Skeletal muscle cell (primary cell): ENCODE results near the gene CFAP99.

Experiments
- DNase-seq: peaks from one replicate; pipeline ENCODE4 v3.0.0-alpha.2; 2010; ENCODE audit warnings: low read depth
- H3K4me3 ChIP-seq: 2 replicates; pipeline ENCODE4 v1.5.1; 2011; ENCODE audit warnings: low read depth, mild to moderate bottlenecking, control low read depth, low read length, moderate library complexity

CFAP99 gene

GRCh38 chr4:2408401-2408958 lies 10.3 kb upstream of the CFAP99 start:
- no peak for DNase-seq
- no peak overlapping the region for H3K4me3 ChIP-seq

- H3K4me3 ChIP-seq: no peak overlapping the region
- DNase-seq: no peak
Observed at GRCh38 chr4:2408976-2409375, 9.8 kb upstream of the CFAP99 start.

GRCh38 chr4:2409381-2409783 lies 9.4 kb upstream of the CFAP99 start:
- H3K4me3 ChIP-seq: no peak overlapping the region
- no peak for DNase-seq

- no peak overlapping the region for H3K4me3 ChIP-seq
Observed at GRCh38 chr4:2411786-2412510, 6.8 kb upstream of the CFAP99 start.

GRCh38 chr4:2412534-2412884 lies 6.2 kb upstream of the CFAP99 start:
- peak overlapping the region; percentile 21 for H3K4me3 ChIP-seq
- DNase-seq: no peak

More at GRCh38 chr4:2411786-2412510, 6.8 kb upstream of the CFAP99 start:
- no peak for DNase-seq

- H3K4me3 ChIP-seq: peak overlapping the region; percentile 21
- peak; percentile 60 for DNase-seq
Observed at GRCh38 chr4:2412885-2413716, 5.7 kb upstream of the CFAP99 start.

GRCh38 chr4:2413821-2414610 lies 4.7 kb upstream of the CFAP99 start:
- H3K4me3 ChIP-seq: no peak overlapping the region
- no peak for DNase-seq

GRCh38 chr4:2415213-2415612 lies 3.5 kb upstream of the CFAP99 start:
- H3K4me3 ChIP-seq: no peak overlapping the region
- no peak for DNase-seq

GRCh38 chr4:2415881-2416563 lies 2.7 kb upstream of the CFAP99 start:
- DNase-seq: no peak
- H3K4me3 ChIP-seq: no peak overlapping the region

GRCh38 chr4:2416564-2417225 lies 2.1 kb upstream of the CFAP99 start:
- no peak for DNase-seq
- peak overlapping the region; percentile 38 for H3K4me3 ChIP-seq

GRCh38 chr4:2417226-2417764 lies 1.5 kb upstream of the CFAP99 start:
- DNase-seq: no peak
- peak overlapping the region; percentile 60 for H3K4me3 ChIP-seq

- DNase-seq: no peak
- peak within 1 kb of the TSS; percentile 60 for H3K4me3 ChIP-seq
Observed at GRCh38 chr4:2417765-2418649, 748 bp upstream of the CFAP99 start, which contains the start of gene ZFYVE28. Gene ZFYVE28 (minus strand): TSS chr4:2418645. CDS start chr4:2418323, 322 bp downstream.

GRCh38 chr4:2419814-2420213 lies 1.1 kb downstream of the CFAP99 start:
- no peak overlapping the region for H3K4me3 ChIP-seq
- no peak for DNase-seq

GRCh38 chr4:2421928-2422327 lies 3.2 kb downstream of the CFAP99 start:
- no peak overlapping the region for H3K4me3 ChIP-seq
- no peak for DNase-seq

GRCh38 chr4:2423066-2423465 lies 4.3 kb downstream of the CFAP99 start:
- DNase-seq: no peak
- no peak overlapping the region for H3K4me3 ChIP-seq

- no peak for DNase-seq
- no peak overlapping the region for H3K4me3 ChIP-seq
Observed at GRCh38 chr4:2423695-2424094, 4.9 kb downstream of the CFAP99 start.

GRCh38 chr4:2424581-2424980 lies 5.8 kb downstream of the CFAP99 start:
- DNase-seq: no peak
- no peak overlapping the region for H3K4me3 ChIP-seq
